Heart right ventricle (tissue), 16 donors: Measurements from ENCODE around the gene UNC119. TPM values are rescaled to one million over a fixed set of nuclear protein-coding genes. Genes with fewer than 3 reads are reported as not detected.

Source experiments
- ATAC-seq, 8 donors: fragments of 200-7000 bp; cut with Tn5 transposase; one replicate each; pipeline ENCODE4 v1.9.1; 2020; ENCODE audit warnings: mild to moderate bottlenecking in 8 of 8, moderate library complexity in 8 of 8, moderate number of reproducible peaks in 1 of 8
- DNase-seq, 2 donors: peaks; one replicate each; pipeline ENCODE4 v3.0.0-alpha.2; 2020
- H3K27ac ChIP-seq, 10 donors: fragments of 200-600 bp; sonication (generic) in 2 of 10; one replicate each; pipeline versions ENCODE4 v1.5.0 to v1.8.0; 2020 to 2022; ENCODE audit warnings: mild to moderate bottlenecking in 3 of 10
- H3K27me3 ChIP-seq, 7 donors: fragments of 200-600 bp; one replicate each; pipeline ENCODE4 v1.8.0; 2021 to 2022; ENCODE audit warnings: mild to moderate bottlenecking in 2 of 7
- H3K36me3 ChIP-seq, 9 donors: fragments of 200-600 bp; sonication (generic) in 1 of 9; one replicate each; pipeline versions ENCODE4 v1.5.0 to v1.8.0; 2020 to 2022; ENCODE audit warnings: mild to moderate bottlenecking in 2 of 9
- H3K4me1 ChIP-seq, 9 donors: fragments of 200-600 bp; sonication (generic) in 1 of 9; one replicate each; pipeline versions ENCODE4 v1.5.0 to v1.8.0; 2020 to 2022; ENCODE audit warnings: mild to moderate bottlenecking in 4 of 9
- H3K4me3 ChIP-seq, 10 donors: fragments of 200-600 bp; sonication (generic) in 2 of 10; one replicate each; pipeline versions ENCODE4 v1.5.0 to v1.8.0; 2020 to 2022; ENCODE audit warnings: mild to moderate bottlenecking in 7 of 10, moderate library complexity in 2 of 10
- H3K9me3 ChIP-seq, 11 donors: fragments of 200-600 bp in 10 of 11; sonication (generic) in 2 of 11; one replicate each; pipeline versions ENCODE4 v1.5.0 to v1.8.0; 2013 to 2022; ENCODE audit warnings: mild to moderate bottlenecking in 2 of 11, control low read depth in 1 of 11, moderate library complexity in 1 of 11
- CTCF ChIP-seq, 9 donors: fragments of 200-600 bp; sonication (generic) in 2 of 9; IDR thresholded peaks; one replicate each; pipeline versions ENCODE4 v1.5.0 to v1.8.0; 2021 to 2022; ENCODE audit warnings: antibody characterized with exemption in 9 of 9, mild to moderate bottlenecking in 5 of 9, moderate library complexity in 1 of 9
- WGBS, 2 donors: extraction: QIAGEN DNeasy Blood & Tissue Kit; methylation state at CpG; one replicate each; pipeline ENCODE4 v1.1.7; 2013; ENCODE audit warnings: inconsistent platforms in 1 of 2; 5-methylcytosine and 5-hydroxymethylcytosine counted together
- intact Hi-C, 10 donors: fragments of 100-400 bp; cut with DNase I; formaldehyde crosslinking; loops; one replicate each; pipeline versions ENCODE4 v1.11.1 to v1.14.2; 2022
- polyA plus RNA-seq, 2 donors: library from polyadenylated mRNA; stranded (reverse); fragments of 200-250 nt; gene quantifications; one replicate each; pipeline ENCODE4 v1.2.3, GENCODE V29; 2013
- total RNA-seq, 10 donors: library from RNA; stranded (reverse); fragmentation: NEBNext Ultra II Directional in 3 of 10; extraction: Animal tissue kit (Norgen Biotek cat#: 25700) in 3 of 10; gene quantifications; one replicate each; pipeline versions ENCODE4 v1.2.1 to v1.2.4, GENCODE V29; 2021 to 2023
- donor health status: Arrhythmogenic right ventricular cardiomyopathy.
- donor health status: ischemic (EF 13 %, LVEDD 7.1; RV severe dilation, severe dysfunction).
- donor health status: healthy with polysubstance abuse.
- donor health status: DM: no; HTN: yes; CAD: no.
- donor health status: DM: no; HTN: no; CAD: no.
- donor health status: ischemic (EF 25% LVEDD 6.9; RV normal size, moderate dysfunction).
- donor health status: ischemic (EF 25% LVEDD 5.7; RV mildly dilated, moderate dysfunction).
- donor health status: healthy.
- donor health status: DM: yes; HTN: yes; CAD: no.
- donor health status: Ischemic cardiomyopathy.
- donor health status: ischemic (EF 35%, LVEDD 5.7; RV mildly dilated, moderate dysfunction).
- donor health status: nonischemic (EF 11% LVEDD 7.7; RV severe dilation, severe dysfunction).
- donor health status: DM: yes; HTN: yes; CAD: no.
- donor health status: PGD.
- donor health status: ischemic (EF 29% LVEDD 5.4; RV normal size, mild dysfunction).
- donor health status: nonischemic (EF 23%, LVEDD 6.1; RV moderate dilation, normal function).

Gene UNC119
- total and polyA plus RNA-seq, 12 donors = 10.6 to 23.8 (median 21.0) TPM

- H3K4me1 ChIP-seq = no peaks in the 10 kb centered on the region
- ATAC-seq (no peak), DNase-seq (no peak)
- H3K9me3 ChIP-seq = no peaks in the 10 kb centered on the region
- H3K4me3 ChIP-seq = no peak overlapping the region
- TF ChIP-seq CTCF (IDR thresholded peaks at IDR 0.05) = no peak
- WGBS, 2 donors = 66 to 73% methylated on average over 14 of the region's 14 CpGs
- H3K27me3 ChIP-seq = peaks cover 0 to 74% (median 46%) of the 10 kb centered on the region in 7 donors
- intact Hi-C loops = no loop called here
- no peak overlapping the region for H3K27ac ChIP-seq
- no peaks in the 10 kb centered on the region for H3K36me3 ChIP-seq
Observed at GRCh38 chr17:28506763-28507487, 45.5 kb downstream of the UNC119 start.

- intact Hi-C loops = no loop called here
- 79 to 84% methylated on average over 27 to 28 of the region's 28 CpGs for WGBS, 2 donors
- H3K36me3 ChIP-seq = no peaks in the 10 kb centered on the region
- H3K9me3 ChIP-seq = no peaks in the 10 kb centered on the region
- H3K27ac ChIP-seq = no peak within 1 kb of the TSS
- ATAC-seq = no peak
- H3K27me3 ChIP-seq = peaks cover 0 to 66% (median 38%) of the 10 kb centered on the region in 7 donors
- no peak for TF ChIP-seq CTCF (IDR thresholded peaks at IDR 0.05)
- no peak for DNase-seq
- H3K4me1 ChIP-seq = peaks cover 0 to 8% (median 0%) of the 10 kb centered on the region in 9 donors
- H3K4me3 ChIP-seq = no peak within 1 kb of the TSS
Observed at GRCh38 chr17:28505986-28506665, 46.3 kb downstream of the UNC119 start, which contains the start of gene FOXN1. FOXN1 (plus strand) TSS chr17:28506348; CDS start chr17:28523970, 17,622 bp downstream.

- H3K27ac ChIP-seq = no peak overlapping the region
- intact Hi-C loops = no loop called here
- no peak for ATAC-seq
- no peaks in the 10 kb centered on the region for H3K36me3 ChIP-seq
- peaks cover 0 to 15% (median 0%) of the 10 kb centered on the region in 9 donors for H3K4me1 ChIP-seq
- DNase-seq = no peak
- no peak for TF ChIP-seq CTCF (IDR thresholded peaks at IDR 0.05)
- WGBS, 2 donors = 65 to 69% methylated on average over 3 of the region's 3 CpGs
- no peak overlapping the region for H3K4me3 ChIP-seq
- peaks cover 0 to 41% (median 21%) of the 10 kb centered on the region in 7 donors for H3K27me3 ChIP-seq
- no peaks in the 10 kb centered on the region for H3K9me3 ChIP-seq
Observed at GRCh38 chr17:28503420-28503819, 49.0 kb downstream of the UNC119 start.

GRCh38 chr17:28501421-28502284, 50.8 kb downstream of the UNC119 start:
- WGBS, 2 donors = 65% methylated on average over 3 of the region's 3 CpGs
- intact Hi-C loops = no loop called here
- Histone ChIP-seq H3K4me3 (no peak overlapping the region), H3K27me3 (peaks cover 0 to 30% (median 5%) of the 10 kb centered on the region in 7 donors), H3K27ac (no peak overlapping the region), H3K9me3 (no peaks in the 10 kb centered on the region), H3K36me3 (no peaks in the 10 kb centered on the region), H3K4me1 (peaks cover 0 to 15% (median 0%) of the 10 kb centered on the region in 9 donors)
- ATAC-seq = peak in 1 of 8 donors; percentile 28
- no peak for TF ChIP-seq CTCF (IDR thresholded peaks at IDR 0.05)
- no peak for DNase-seq
